GM23248 (cell line): ENCODE data around the gene CIRBP.

Experiments
- EZH2 ChIP-seq: fragments of 200-600 bp; sonication (generic); IDR thresholded peaks from 2 replicates; pipeline ENCODE4 v1.6.1; 2018; ENCODE audit warnings: antibody characterized with exemption, mild to moderate bottlenecking; ENCODE audit not compliant: insufficient read depth, poor library complexity, severe bottlenecking
- EZH2phosphoT487 ChIP-seq: fragments of 200-600 bp; sonication (generic); IDR thresholded peaks from 2 replicates; pipeline ENCODE4 v1.6.1; 2018; ENCODE audit warnings: antibody characterized with exemption, moderate library complexity, mild to moderate bottlenecking, low read depth; ENCODE audit not compliant: insufficient read depth

DNA sequence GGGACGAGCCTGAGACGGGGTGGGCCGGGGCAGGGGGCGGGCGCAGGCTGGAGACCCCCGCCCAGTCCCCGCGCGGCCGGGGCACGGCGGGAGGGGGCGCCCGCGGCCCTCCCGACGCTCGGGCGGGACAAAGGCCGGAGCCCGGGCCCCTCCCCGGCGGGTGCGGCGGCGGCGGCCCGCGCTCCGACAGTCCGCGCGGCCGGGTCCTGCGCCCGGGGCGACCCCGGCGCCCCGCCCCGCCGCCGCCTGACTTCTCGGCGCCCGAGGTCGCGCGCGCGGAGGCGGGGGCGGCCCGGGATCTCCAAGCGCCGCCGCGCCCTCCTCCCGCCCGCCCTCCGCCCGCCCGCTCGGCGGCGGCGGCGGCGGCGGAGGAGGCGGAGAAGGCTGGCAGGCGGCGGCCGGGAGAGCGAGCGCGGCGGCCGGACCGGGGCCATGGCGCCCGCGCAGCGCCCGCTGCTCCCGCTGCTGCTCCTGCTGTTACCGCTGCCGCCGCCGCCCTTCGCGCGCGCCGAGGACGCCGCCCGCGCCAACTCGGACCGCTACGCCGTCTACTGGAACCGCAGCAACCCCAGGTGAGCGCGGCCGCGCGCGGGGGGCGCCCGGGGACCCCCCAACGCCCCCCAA is 16.7 kb downstream of the CIRBP start, which contains the start of gene EFNA2:
- TF ChIP-seq EZH2phosphoT487 (no peak), EZH2 (no peak)
